Choroid plexus epithelial cell (primary cell): ENCODE data around the gene TMEM245.

Experiments used
- DNase-seq: peaks from one replicate; pipeline ENCODE4 v3.0.0-alpha.2; 2010; ENCODE audit warnings: low read depth
- H3K4me3 ChIP-seq: 2 replicates; pipeline ENCODE4 v1.5.1; 2011; ENCODE audit warnings: low read depth, mild to moderate bottlenecking, control low read depth, low read length, moderate library complexity
- CTCF ChIP-seq: conservative IDR thresholded peaks from 2 replicates; pipeline ENCODE4 v1.5.1; 2011; ENCODE audit warnings: low read depth, mild to moderate bottlenecking, control low read depth, inconsistent platforms, low read length, moderate library complexity

TMEM245 gene

DNA sequence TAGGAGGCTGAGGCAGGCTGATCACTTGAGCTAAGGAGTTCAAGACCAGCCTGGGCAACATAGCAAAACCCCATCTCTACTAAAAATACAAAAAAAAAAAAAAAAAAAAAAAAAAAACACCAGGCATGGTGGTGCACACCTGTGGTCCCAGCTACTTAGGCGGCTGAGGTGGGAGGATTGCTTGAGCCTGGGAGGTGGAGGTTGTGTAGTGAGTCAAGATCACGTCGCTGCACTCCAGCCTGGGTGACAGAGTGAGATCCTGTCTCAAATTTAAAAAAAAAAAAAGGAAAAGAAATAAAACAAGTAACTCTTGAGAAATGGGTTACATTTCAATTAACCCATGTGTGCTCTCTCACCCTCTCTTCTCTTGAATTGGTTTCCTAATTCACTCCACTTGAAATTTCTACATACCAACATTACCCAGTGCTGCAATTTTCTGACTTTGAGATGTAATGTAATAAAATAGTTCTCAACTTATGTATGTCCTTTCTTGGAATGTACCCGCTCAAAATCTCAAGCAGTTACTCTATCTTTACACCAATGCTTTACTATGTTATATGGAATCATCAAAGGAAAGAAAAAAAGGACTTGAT is 35.8 kb downstream of the TMEM245 start:
- DNase-seq: no peak
- TF ChIP-seq CTCF: no peak
- no peak overlapping the region for H3K4me3 ChIP-seq

GRCh38 chr9:109083141-109083540 is 36.6 kb downstream of the TMEM245 start:
- no peak overlapping the region for H3K4me3 ChIP-seq
- DNase-seq: no peak
- no peak for TF ChIP-seq CTCF

GRCh38 chr9:109082091-109082620 is 37.6 kb downstream of the TMEM245 start:
- TF ChIP-seq CTCF: no peak
- no peak overlapping the region for H3K4me3 ChIP-seq
- no peak for DNase-seq

GRCh38 chr9:109074236-109074889 is 45.4 kb downstream of the TMEM245 start:
- no peak for TF ChIP-seq CTCF
- no peak overlapping the region for H3K4me3 ChIP-seq
- no peak for DNase-seq

DNA sequence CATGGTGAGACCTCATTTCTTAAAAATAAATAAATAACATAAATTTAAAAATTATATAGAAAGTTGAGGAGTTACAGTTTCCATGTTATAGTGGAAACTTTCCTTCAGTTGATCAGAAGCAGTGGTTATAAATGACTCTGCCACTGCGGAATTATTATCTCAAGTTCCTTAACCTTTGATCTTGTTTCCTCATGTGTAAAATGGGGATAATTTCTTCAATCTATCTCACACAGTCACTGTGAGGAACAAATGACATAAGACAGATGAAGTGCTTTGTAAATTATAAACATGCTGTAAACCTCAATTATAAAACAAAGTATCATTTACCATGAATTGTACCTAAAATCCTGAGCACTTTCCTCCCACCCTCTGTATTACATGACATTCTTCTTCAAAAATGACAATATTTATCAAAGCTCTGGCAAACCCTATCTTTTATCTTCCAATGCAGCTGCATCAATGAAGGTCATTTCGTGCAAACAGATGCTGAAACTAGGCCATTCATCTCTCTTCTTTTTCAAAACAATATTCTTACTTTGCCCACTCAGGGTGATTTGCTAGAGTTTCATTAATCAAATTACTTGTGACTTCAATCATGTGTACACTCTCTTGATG is 46.8 kb downstream of the TMEM245 start:
- no peak for TF ChIP-seq CTCF
- no peak for DNase-seq
- H3K4me3 ChIP-seq: no peak overlapping the region

DNA sequence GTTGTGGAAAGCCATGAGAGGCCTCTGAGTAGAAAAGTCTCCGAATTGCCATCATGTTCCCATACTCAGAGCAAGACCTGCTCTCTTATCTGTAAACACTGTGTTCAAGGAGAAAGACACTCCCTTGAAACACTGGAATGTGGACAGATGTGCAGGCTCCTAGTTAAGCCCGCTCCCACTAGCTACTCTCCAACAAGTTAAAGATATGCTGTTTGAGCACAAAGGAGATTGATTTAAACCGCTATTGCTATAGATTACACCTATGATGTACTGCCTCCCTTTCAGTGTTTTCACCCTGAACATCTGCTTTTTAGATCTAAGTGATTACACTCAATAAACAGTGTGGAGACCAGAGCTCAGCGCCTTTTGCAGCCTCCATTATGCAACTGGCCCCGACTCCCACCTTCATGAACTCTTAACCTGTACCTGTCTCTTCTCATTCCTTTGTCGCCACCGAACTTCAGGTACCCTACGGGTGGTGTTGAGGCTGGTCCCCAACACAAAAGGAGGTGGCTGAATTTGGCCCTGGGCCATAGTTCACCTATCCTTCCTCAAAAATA is 47.5 kb downstream of the TMEM245 start:
- no peak for TF ChIP-seq CTCF
- no peak overlapping the region for H3K4me3 ChIP-seq
- DNase-seq: no peak
